WI38 (cell line): ENCODE measurements around the gene AHCYL2.

Source experiments
- H3K4me3 ChIP-seq: 2 replicates; pipeline ENCODE4 v1.5.1; 2011; ENCODE audit warnings: low read depth, mild to moderate bottlenecking, control low read depth, low read length
- CTCF ChIP-seq: IDR thresholded peaks from 2 replicates; pipeline ENCODE4 v1.5.1; 2012; ENCODE audit warnings: low read depth, mild to moderate bottlenecking, control low read depth, low read length

The AHCYL2 gene

GRCh38 chr7:129464194-129464593, 239.4 kb downstream of the AHCYL2 start:
- TF ChIP-seq CTCF, result no peak
- H3K4me3 ChIP-seq, result no peak overlapping the region

- no peak for TF ChIP-seq CTCF
- no peak overlapping the region for H3K4me3 ChIP-seq
Measured at GRCh38 chr7:129465080-129465479, 240.2 kb downstream of the AHCYL2 start.

- no peak for TF ChIP-seq CTCF
Measured at GRCh38 chr7:129466796-129467195, 242.0 kb downstream of the AHCYL2 start.

GRCh38 chr7:129468087-129468486, 243.3 kb downstream of the AHCYL2 start:
- H3K4me3 ChIP-seq, result no peak overlapping the region
- no peak for TF ChIP-seq CTCF

More at GRCh38 chr7:129466796-129467195, 242.0 kb downstream of the AHCYL2 start:
- no peak overlapping the region for H3K4me3 ChIP-seq

- no peak for TF ChIP-seq CTCF
- H3K4me3 ChIP-seq, result no peak overlapping the region
Measured at GRCh38 chr7:129468547-129468946, 243.7 kb downstream of the AHCYL2 start.

- no peak overlapping the region for H3K4me3 ChIP-seq
- TF ChIP-seq CTCF, result no peak
Measured at GRCh38 chr7:129469930-129470329, 245.1 kb downstream of the AHCYL2 start.

- no peak for TF ChIP-seq CTCF
- no peak overlapping the region for H3K4me3 ChIP-seq
Measured at GRCh38 chr7:129470411-129470810, 245.6 kb downstream of the AHCYL2 start.
